ENCODE results near the gene RASD2. TPM values are rescaled to one million over a fixed set of nuclear protein-coding genes. Genes with fewer than 3 reads are reported as not detected.
A peak's percentile ranks its signal among the peaks of the same experiment; 100 is the strongest.

Gene RASD2
- total RNA-seq, 1 experiment from 2014 or later = 2.4 TPM

- Histone ChIP-seq H3K27ac (ENCODE audit: low read depth, low read length) (no peak overlapping the region), H3K9me3 (ENCODE audit: control insufficient read depth in 1 of 2, insufficient read depth in 1 of 2, low read depth in 1 of 2, low read length in 2 of 2) (no peaks in the 10 kb centered on the region), H3K9ac (ENCODE audit: low read length) (no peak overlapping the region), H3K4me3 (replicated peaks in 1 of 2; ENCODE audit: low read depth in 1 of 2, low read length in 2 of 2) (no peak overlapping the region), H3K27me3 (ENCODE audit: insufficient read depth, low read length) (no peaks in the 10 kb centered on the region), H4K20me1 (ENCODE audit: insufficient read depth) (no peaks in the 10 kb centered on the region), H3K4me2 (ENCODE audit: low read length) (no peak overlapping the region), H3K36me3 (ENCODE audit: control insufficient read depth in 1 of 2, insufficient read depth in 2 of 2, low read length in 2 of 2) (no peaks in the 10 kb centered on the region), H3K9me2 (ENCODE audit: insufficient read depth) (no peaks in the 10 kb centered on the region), H3K79me2 (ENCODE audit: insufficient read depth, low read length) (no peaks in the 10 kb centered on the region), H2AFZ (ENCODE audit: low read depth, low read length, poor library complexity, severe bottlenecking) (no peak overlapping the region), H3K4me1 (ENCODE audit: control insufficient read depth in 1 of 2, insufficient read depth in 2 of 2, low read length in 2 of 2) (no peaks in the 10 kb centered on the region)
- CTCF ChIA-PET = no interaction called here
- ATAC-seq = peak; percentile 47; the same call in 1 of the 2 replicates
- TF ChIP-seq JUND (IDR thresholded peaks at IDR 0.05) (no peak), POLR2A (IDR thresholded peaks at IDR 0.05; ENCODE audit: borderline replicate concordance, extremely low read depth, insufficient read depth, insufficient read length) (no peak), RAD21 (IDR thresholded peaks at IDR 0.05; ENCODE audit: low read depth) (no peak), ZBTB33 (IDR thresholded peaks at IDR 0.05; ENCODE audit: extremely low read depth, insufficient replicate concordance, low read length) (no peak), POLR2AphosphoS5 (IDR thresholded peaks at IDR 0.05; ENCODE audit: low read depth, low read length) (no peak), SP1 (IDR thresholded peaks at IDR 0.05; ENCODE audit: low read depth) (no peak), SRF (IDR thresholded peaks at IDR 0.05; ENCODE audit: low read depth) (no peak), EZH2phosphoT487 (IDR thresholded peaks at IDR 0.05; ENCODE audit: borderline replicate concordance) (no peak), CEBPB (IDR thresholded peaks at IDR 0.05; ENCODE audit: low read depth) (no peak), ELF1 (IDR thresholded peaks at IDR 0.05; ENCODE audit: borderline replicate concordance, low read depth) (no peak), REST (IDR thresholded peaks at IDR 0.05; ENCODE audit: low read depth) (no peak), TCF7L2 (IDR thresholded peaks at IDR 0.05; ENCODE audit: borderline replicate concordance, extremely low read depth, insufficient read depth, insufficient read length) (no peak)
- BruUV-seq (replicated peaks) = no TSS peak
- POLR2A ChIA-PET = no interaction called here
- RAD21 ChIA-PET (ENCODE audit: low non-redundant PET in 1 of 2, low total read pairs in 2 of 2, uncharacterized antibody in 2 of 2, unreplicated experiment in 2 of 2) = no interaction called here
- intact Hi-C loops (cut with micrococcal nuclease) = no loop called here
- DNase-seq (ENCODE audit: low read depth, low spot score) = no peak
These were observed 11.7 kb upstream of the RASD2 start for GRCh38 chr22:35528927-35529326.

All from HCT116 (cell line).